ENCODE results near the gene DNM1. TPM values are rescaled to one million over a fixed set of nuclear protein-coding genes. Genes with fewer than 3 reads are reported as not detected.
A peak's percentile ranks its signal among the peaks of the same experiment; 100 is the strongest.
"Not testable (repeated sequence)": the region's sequence is repeated elsewhere in the genome, so short reads cannot be mapped to it uniquely, and the experiment has no call there.

DNM1 gene
- total RNA-seq, 1 donor from 2014 or later, result 84.0 TPM

DNA sequence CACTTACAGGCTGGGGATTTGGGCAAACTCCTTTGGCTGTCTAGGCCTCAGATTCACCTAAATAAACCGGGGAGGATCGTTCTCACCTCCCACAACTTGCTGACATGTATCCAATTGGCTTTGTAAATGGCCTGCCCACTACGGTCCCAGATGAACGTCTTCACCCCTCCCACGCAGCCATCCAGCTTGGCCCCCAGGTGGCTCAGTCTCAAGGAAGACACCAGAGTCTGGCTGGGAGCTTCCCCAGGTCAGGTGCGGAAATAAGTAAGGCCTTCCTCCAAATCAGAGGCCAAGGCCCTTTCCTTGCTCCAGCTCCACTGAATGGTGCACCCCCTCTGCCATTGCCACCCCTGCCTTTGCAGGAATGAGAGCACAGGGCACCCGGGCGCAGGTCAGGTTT is 23.2 kb upstream of the DNM1 start:
- Mint-ChIP-seq H3K27me3 (ENCODE audit: low read depth) (no peaks in the 10 kb centered on the region), H3K27ac (ENCODE audit: unreplicated experiment) (no peak overlapping the region), H3K36me3 (ENCODE audit: low read depth) (peaks cover 34% of the 10 kb centered on the region), H3K9me3 (no peaks in the 10 kb centered on the region), H3K4me3 (no peak overlapping the region), H3K4me1 (peaks cover 10% of the 10 kb centered on the region)
- DNase-seq (ENCODE audit: low read depth, low spot score), result no peak
- TF ChIP-seq, protein P1, sequence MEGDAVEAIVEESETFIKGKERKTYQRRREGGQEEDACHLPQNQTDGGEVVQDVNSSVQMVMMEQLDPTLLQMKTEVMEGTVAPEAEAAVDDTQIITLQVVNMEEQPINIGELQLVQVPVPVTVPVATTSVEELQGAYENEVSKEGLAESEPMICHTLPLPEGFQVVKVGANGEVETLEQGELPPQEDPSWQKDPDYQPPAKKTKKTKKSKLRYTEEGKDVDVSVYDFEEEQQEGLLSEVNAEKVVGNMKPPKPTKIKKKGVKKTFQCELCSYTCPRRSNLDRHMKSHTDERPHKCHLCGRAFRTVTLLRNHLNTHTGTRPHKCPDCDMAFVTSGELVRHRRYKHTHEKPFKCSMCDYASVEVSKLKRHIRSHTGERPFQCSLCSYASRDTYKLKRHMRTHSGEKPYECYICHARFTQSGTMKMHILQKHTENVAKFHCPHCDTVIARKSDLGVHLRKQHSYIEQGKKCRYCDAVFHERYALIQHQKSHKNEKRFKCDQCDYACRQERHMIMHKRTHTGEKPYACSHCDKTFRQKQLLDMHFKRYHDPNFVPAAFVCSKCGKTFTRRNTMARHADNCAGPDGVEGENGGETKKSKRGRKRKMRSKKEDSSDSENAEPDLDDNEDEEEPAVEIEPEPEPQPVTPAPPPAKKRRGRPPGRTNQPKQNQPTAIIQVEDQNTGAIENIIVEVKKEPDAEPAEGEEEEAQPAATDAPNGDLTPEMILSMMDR (conservative IDR thresholded peaks at IDR 0.05), result no peak

DNA sequence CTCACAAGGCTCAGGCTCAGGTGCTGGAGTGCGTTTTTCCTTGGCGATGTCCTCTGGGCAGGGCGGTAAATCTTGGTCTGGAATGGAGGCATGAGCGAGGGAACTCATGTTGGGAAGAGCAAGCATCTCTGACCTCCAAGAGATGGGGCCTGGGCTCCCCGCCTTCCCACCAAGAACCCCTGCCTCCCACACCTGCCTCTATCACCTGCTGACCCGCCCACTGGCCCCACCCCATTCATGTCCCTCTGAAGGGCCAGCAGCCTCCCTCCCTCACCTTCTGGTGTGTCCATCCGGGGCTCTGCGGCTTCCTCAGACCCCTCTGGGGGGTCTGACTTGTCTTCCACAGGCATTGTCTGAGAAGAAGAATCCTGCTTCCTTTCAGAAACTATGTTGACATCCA is 22.7 kb upstream of the DNM1 start:
- Mint-ChIP-seq H3K4me1 (peaks cover 10% of the 10 kb centered on the region), H3K36me3 (ENCODE audit: low read depth) (peaks cover 32% of the 10 kb centered on the region), H3K9me3 (no peaks in the 10 kb centered on the region), H3K27me3 (ENCODE audit: low read depth) (no peaks in the 10 kb centered on the region), H3K27ac (ENCODE audit: unreplicated experiment) (no peak overlapping the region), H3K4me3 (no peak overlapping the region)
- DNase-seq (ENCODE audit: low read depth, low spot score), result no peak
- TF ChIP-seq, protein P1 (conservative IDR thresholded peaks at IDR 0.05), result no peak

DNA sequence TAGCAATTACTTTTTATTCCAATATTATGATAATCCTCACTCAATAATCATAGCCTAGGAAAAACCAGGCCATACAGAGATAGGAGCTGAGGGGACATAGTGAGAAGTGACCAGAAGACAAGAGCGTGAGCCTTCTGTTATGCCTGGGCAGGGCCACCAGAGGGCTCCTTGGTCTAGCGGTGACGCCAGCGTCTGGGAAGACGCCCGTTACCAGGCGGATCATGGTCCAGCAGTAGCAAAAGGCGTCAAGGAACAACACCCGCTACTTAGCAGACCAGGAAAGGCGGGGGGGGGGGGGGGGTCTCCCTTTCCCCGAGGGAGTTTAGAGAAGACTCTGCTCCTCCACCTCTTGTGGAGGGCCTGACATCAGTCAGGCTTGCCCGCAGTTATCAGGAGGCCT is 21.7 kb upstream of the DNM1 start:
- not testable (repeated sequence) for H3K27me3 Mint-ChIP-seq (ENCODE audit: low read depth); H3K9me3 Mint-ChIP-seq; H3K4me3 Mint-ChIP-seq; H3K4me1 Mint-ChIP-seq
- H3K27ac Mint-ChIP-seq (ENCODE audit: unreplicated experiment), result peak overlapping the region; percentile 60
- DNase-seq (ENCODE audit: low read depth, low spot score), result peak; percentile 52
- H3K36me3 Mint-ChIP-seq (ENCODE audit: low read depth), result peaks cover 34% of the 10 kb centered on the region
- TF ChIP-seq, protein P1 (conservative IDR thresholded peaks at IDR 0.05), result peak; percentile 62

DNA sequence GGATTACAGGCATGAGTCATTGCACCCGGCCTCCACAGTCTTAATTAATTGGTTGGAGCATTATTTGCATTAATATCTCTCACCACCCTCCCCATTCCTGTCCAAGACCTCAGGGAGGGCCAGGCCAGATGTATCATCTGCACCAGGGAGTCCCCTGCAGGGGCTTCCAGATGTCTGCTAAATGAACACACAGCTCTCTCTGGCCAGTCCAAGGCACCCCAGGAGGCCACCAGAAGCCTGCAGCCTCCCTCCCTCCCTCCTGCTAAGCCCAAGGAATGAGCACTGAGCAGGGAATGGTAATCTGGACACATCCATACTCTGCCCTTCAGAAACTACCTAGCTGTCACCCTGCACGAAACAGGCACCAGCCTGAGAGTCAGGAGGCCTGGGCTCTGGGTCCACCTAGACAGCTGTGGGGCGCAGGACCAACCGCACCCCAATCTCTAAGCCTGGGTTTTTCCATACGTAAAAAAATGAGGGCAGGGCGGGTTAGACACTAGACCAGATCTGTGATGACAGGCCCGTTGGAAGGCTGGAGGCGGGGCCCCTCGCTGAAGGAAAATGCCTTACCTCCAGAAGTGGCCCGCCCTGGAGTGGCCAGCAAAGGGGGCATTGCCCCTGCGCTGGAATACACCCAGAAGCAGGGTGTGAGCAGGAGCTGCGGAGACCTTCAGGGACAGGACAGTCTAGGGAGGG is 20.1 kb upstream of the DNM1 start:
- Mint-ChIP-seq H3K9me3 (no peaks in the 10 kb centered on the region), H3K4me3 (no peak overlapping the region), H3K4me1 (peaks cover 12% of the 10 kb centered on the region), H3K36me3 (ENCODE audit: low read depth) (peaks cover 39% of the 10 kb centered on the region), H3K27me3 (ENCODE audit: low read depth) (no peaks in the 10 kb centered on the region), H3K27ac (ENCODE audit: unreplicated experiment) (no peak overlapping the region)
- TF ChIP-seq, protein P1 (conservative IDR thresholded peaks at IDR 0.05), result no peak
- DNase-seq (ENCODE audit: low read depth, low spot score), result no peak

DNA sequence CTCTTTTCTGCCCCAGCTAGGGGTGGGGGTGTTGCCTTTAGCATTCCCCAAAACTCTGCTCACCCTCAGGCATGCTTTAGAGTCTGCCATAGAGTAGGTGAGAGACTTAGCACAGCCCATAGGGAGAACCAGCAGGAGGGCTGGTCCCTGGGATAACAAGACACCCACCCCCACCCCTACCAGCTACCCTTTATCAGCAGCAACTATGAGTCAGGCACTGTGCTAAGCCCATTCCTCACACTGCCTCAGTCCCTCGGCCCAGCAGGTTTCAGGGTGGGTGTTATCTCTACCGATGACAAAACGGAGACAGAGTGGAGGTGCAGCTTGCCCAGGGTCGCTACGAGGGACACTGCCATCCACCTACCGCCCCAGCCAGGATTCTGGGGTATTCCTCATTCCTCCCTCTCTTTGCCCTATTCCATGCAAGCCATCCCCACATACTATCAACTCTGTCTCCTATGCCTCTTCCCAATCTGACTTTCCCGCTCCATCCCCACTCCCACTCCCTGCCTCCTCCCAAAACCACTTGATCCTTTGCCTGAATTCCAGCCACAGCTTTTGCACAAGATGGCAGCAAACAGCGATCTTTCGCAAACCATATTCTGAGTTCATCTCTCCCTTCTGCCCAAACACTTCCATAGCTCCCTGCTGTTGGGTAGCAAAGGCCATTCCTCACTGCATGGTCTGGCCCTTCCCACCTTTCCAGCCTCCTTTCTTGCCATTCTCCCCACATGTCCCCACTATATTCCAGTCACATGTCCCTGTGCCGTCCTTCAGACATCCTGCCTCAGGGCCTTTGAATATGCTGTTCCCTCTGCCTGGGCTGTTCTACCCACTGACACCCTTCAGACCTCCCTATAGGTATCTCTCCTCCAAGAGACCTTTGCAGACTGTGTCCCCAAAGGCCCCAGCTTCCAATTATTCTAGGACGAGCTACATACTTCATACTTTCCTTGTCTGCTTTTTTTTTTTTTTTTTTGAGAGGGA is 16.9 kb upstream of the DNM1 start:
- TF ChIP-seq, protein P1 (conservative IDR thresholded peaks at IDR 0.05), result no peak
- Mint-ChIP-seq H3K4me3 (peak overlapping the region; percentile 11), H3K9me3 (no peaks in the 10 kb centered on the region), H3K4me1 (peaks cover 28% of the 10 kb centered on the region), H3K27ac (ENCODE audit: unreplicated experiment) (no peak overlapping the region), H3K27me3 (ENCODE audit: low read depth) (no peaks in the 10 kb centered on the region), H3K36me3 (ENCODE audit: low read depth) (peaks cover 35% of the 10 kb centered on the region)
- DNase-seq (ENCODE audit: low read depth, low spot score), result no peak

All from neural crest cell (in vitro differentiated cells).